GM12801 (cell line): ENCODE results near the gene HDAC4.

Experiments used
- TF ChIP-seq, protein P1 (sequence below): IDR thresholded peaks from one replicate; pipeline ENCODE4 v1.5.1; 2011; ENCODE audit warnings: control low read depth; ENCODE audit not compliant: insufficient read length; ENCODE audit errors: extremely low read depth

The HDAC4 gene

DNA sequence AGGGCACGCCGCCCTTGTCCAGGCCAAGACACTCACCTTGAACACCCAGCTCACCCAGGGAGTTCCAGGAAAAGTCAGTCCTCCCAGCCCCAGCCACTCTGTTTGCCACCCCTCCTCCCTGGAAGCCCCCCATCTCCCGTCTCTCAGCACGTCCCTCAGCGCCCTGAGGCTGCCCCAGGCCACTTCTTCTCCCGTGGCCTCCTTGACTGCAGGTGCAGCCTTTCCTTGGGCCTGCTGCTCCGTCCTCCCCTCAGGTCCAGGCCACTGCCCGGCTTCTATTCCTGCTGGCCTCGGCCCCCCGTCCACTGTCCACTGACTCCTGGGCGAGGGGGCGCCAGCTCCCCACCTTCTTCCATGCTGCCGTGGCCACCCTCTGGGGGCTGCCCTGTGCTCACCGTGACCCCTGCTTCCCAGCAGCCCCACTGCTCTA, 239.1 kb downstream of the HDAC4 start:
- TF ChIP-seq, protein P1, sequence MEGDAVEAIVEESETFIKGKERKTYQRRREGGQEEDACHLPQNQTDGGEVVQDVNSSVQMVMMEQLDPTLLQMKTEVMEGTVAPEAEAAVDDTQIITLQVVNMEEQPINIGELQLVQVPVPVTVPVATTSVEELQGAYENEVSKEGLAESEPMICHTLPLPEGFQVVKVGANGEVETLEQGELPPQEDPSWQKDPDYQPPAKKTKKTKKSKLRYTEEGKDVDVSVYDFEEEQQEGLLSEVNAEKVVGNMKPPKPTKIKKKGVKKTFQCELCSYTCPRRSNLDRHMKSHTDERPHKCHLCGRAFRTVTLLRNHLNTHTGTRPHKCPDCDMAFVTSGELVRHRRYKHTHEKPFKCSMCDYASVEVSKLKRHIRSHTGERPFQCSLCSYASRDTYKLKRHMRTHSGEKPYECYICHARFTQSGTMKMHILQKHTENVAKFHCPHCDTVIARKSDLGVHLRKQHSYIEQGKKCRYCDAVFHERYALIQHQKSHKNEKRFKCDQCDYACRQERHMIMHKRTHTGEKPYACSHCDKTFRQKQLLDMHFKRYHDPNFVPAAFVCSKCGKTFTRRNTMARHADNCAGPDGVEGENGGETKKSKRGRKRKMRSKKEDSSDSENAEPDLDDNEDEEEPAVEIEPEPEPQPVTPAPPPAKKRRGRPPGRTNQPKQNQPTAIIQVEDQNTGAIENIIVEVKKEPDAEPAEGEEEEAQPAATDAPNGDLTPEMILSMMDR: no peak

DNA sequence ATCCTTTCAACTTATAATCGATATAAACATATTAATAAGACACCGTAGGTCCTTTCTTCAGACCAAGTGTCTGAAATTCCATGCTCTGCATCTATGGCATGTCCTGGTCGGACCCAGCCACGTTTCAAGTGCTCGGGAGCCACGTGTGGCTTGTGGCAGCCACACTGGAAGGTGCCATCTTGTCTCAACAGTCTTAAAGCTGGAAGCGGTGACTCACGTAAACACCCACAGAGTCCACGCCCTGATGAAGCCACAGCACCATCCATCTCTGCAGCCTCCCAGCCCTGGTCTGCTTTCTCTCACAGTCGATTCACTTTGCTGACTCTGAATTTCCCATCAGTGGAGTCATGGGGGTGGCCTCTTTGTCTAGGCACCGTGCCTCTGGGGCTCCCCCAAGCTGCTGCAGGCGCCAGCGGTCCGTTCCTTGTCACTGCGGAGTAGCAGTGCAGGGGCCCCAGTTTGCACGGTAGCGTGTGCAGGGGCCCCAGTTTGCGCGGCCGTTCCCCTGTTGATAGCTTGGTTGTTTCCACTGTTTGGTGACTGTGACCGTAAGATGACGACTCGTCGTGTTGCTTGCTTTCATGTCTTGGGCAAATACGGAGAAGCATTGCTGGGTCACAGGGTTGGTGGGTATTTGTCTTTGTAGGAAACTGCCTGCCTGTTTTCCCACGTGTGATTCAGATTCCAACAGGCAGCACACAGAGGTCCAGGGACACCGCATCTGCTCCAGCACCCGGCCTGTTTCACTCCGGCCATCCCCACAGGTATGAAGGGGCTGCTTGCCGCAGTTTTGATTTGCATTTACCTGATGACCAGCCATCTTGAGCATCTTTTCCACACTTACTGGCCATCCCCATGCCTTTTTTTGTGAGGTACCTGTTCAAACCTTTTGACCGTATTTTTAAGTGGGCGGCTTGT, 240.3 kb downstream of the HDAC4 start:
- TF ChIP-seq, protein P1: no peak

DNA sequence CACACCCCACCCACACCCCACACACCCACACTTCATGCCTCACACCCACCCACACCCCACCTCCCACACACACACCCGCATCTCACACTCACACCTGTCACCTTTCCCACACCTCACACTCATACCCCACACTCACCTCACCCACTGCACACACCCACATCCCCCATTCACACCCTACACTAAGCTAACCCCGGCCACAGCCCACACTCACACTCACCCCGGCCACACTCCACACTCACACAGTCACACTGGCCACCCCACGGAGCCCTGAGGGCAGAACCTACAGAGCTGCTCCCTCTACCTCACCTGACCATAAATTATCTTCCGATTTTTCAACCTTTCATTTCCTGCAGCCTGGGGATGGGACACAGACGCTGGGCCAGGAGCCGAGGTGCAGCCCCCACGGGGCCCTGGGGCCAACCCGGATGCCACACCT, 241.3 kb downstream of the HDAC4 start:
- TF ChIP-seq, protein P1: no peak

DNA sequence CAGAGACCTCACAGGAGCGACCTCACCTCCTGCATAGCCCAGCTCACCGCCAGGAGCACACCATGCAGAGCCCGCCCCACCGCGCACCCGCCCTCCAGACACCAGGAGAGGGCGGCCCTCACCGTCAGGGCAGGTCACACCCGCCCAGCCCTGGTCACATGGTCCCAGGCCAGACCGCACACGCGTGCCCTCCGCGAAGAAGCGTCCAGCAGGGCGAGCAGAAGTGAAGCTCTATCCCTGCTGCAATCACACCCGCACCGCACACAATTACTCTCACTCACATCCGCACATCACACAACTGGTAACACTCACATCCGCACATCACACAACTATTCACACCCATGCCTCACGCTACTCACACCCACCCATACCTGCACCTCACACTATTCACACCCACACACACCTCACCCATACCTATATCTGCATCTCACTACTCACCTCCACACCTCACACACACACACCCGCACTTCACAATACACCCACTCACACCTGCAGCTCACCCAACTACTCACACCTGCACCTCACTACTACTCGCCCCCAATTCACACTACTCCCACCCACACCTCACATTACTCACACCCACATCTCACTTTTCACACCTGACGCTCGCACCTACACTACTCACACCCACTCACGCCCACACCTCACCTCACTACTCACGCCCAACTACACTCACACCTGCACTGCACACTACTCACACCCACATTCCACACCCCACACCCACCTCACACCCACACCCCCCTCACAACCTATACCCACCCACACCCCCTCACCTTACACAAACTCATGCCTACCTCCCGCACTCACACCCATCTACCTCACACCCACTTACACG, 242.0 kb downstream of the HDAC4 start:
- TF ChIP-seq, protein P1: no peak

DNA sequence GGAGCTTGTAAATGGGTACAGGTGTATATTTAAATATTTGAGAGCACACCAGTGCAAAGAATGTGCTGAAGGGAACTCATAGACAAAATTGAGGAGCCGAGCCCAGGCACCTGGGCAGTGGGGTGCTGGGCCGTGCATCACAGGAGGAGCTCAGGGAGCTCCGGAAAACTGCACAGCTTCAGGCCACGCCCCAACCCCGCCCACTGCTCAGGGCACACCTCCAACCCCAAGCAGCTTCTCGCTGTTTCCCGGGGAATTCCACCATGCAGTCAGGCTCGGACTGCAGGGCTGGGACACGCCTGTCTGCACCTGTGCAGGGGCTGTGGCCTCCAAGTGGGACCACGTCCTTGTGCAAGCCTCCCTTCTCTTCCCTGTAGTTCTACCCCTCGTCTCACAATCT, 243.0 kb downstream of the HDAC4 start:
- TF ChIP-seq, protein P1: no peak

DNA sequence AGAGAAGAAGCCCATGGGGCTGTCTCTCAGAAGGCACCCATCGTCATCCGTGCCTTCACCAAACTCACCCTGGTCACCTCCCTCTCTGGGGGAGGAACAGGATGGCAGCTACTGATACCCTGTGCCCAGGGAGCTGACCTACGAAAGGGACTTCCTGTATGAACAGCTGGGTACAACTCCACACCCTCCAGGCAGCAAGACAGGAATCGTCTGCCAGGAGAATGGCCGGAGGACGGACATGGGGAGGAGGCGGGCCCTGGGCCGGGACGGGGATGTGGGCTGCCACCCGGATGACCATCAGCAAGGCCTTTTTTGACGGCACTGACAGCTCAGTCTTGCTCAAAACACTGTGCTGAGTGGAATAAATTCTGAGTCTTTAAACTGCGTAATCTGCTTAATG, 243.6 kb downstream of the HDAC4 start:
- TF ChIP-seq, protein P1: no peak
